ENCODE results near the gene LRCH3. TPM values are rescaled to one million over a fixed set of nuclear protein-coding genes. Genes with fewer than 3 reads are reported as not detected.
"Not testable (repeated sequence)": the region's sequence is repeated elsewhere in the genome, so short reads cannot be mapped to it uniquely, and the experiment has no call there.

Gene LRCH3
- total RNA-seq, 1 experiment from 2014 or later: 39.4 TPM

- TF ChIP-seq CTCF (IDR thresholded peaks at IDR 0.05; ENCODE audit: unreplicated experiment): no peak
- no peaks in the 10 kb centered on the region for H3K27me3 Mint-ChIP-seq (ENCODE audit: unreplicated experiment)
- H3K4me1 Mint-ChIP-seq (ENCODE audit: low read depth, unreplicated experiment): no peaks in the 10 kb centered on the region
- no peak overlapping the region for H3K4me3 Mint-ChIP-seq (ENCODE audit: low read depth, unreplicated experiment)
- peaks cover 3% of the 10 kb centered on the region for H3K9me3 Mint-ChIP-seq (ENCODE audit: low read depth, unreplicated experiment)
- no TSS peak for BruUV-seq (replicated peaks)
- DNase-seq: no peak
- intact Hi-C loops (cut with micrococcal nuclease; ENCODE audit: unreplicated experiment): no loop called here
- no peaks in the 10 kb centered on the region for H3K36me3 Mint-ChIP-seq (ENCODE audit: insufficient read depth, unreplicated experiment)
- CTCF ChIA-PET: no interaction called here
- no peak overlapping the region for H3K27ac Mint-ChIP-seq (ENCODE audit: unreplicated experiment)
These were observed 116.1 kb downstream of the LRCH3 start for GRCh38 chr3:197907196-197907595.

- DNase-seq; BruUV-seq (replicated peaks); H3K36me3 Mint-ChIP-seq (ENCODE audit: insufficient read depth, unreplicated experiment); intact Hi-C loops (cut with micrococcal nuclease; ENCODE audit: unreplicated experiment); H3K27me3 Mint-ChIP-seq (ENCODE audit: unreplicated experiment); CTCF ChIA-PET; H3K4me3 Mint-ChIP-seq (ENCODE audit: low read depth, unreplicated experiment); H3K4me1 Mint-ChIP-seq (ENCODE audit: low read depth, unreplicated experiment); H3K27ac Mint-ChIP-seq (ENCODE audit: unreplicated experiment); H3K9me3 Mint-ChIP-seq (ENCODE audit: low read depth, unreplicated experiment): not testable (repeated sequence)
These were observed 117.5 kb downstream of the LRCH3 start for GRCh38 chr3:197908550-197908949.

- no TSS peak for BruUV-seq (replicated peaks)
- intact Hi-C loops (cut with micrococcal nuclease; ENCODE audit: unreplicated experiment): no loop called here
These were observed 118.1 kb downstream of the LRCH3 start for GRCh38 chr3:197908957-197909701.

GRCh38 chr3:197912741-197913476, 121.9 kb downstream of the LRCH3 start:
- Mint-ChIP-seq H3K4me3 (ENCODE audit: low read depth, unreplicated experiment) (no peak overlapping the region), H3K36me3 (ENCODE audit: insufficient read depth, unreplicated experiment) (no peaks in the 10 kb centered on the region), H3K27ac (ENCODE audit: unreplicated experiment) (no peak overlapping the region), H3K9me3 (ENCODE audit: low read depth, unreplicated experiment) (peaks cover 3% of the 10 kb centered on the region), H3K4me1 (ENCODE audit: low read depth, unreplicated experiment) (no peaks in the 10 kb centered on the region), H3K27me3 (ENCODE audit: unreplicated experiment) (no peaks in the 10 kb centered on the region)
- no peak for DNase-seq
- no peak for TF ChIP-seq CTCF (IDR thresholded peaks at IDR 0.05; ENCODE audit: unreplicated experiment)
- BruUV-seq (replicated peaks): no TSS peak
- CTCF ChIA-PET: no interaction called here
- intact Hi-C loops (cut with micrococcal nuclease; ENCODE audit: unreplicated experiment): no loop called here

More at GRCh38 chr3:197908957-197909701, 118.1 kb downstream of the LRCH3 start:
- H3K36me3 Mint-ChIP-seq (ENCODE audit: insufficient read depth, unreplicated experiment): no peaks in the 10 kb centered on the region
- H3K27me3 Mint-ChIP-seq (ENCODE audit: unreplicated experiment): no peaks in the 10 kb centered on the region
- no peak overlapping the region for H3K27ac Mint-ChIP-seq (ENCODE audit: unreplicated experiment)
- H3K4me1 Mint-ChIP-seq (ENCODE audit: low read depth, unreplicated experiment): no peaks in the 10 kb centered on the region
- TF ChIP-seq CTCF (IDR thresholded peaks at IDR 0.05; ENCODE audit: unreplicated experiment): no peak
- CTCF ChIA-PET: no interaction called here
- DNase-seq: no peak
- no peak overlapping the region for H3K4me3 Mint-ChIP-seq (ENCODE audit: low read depth, unreplicated experiment)
- no peaks in the 10 kb centered on the region for H3K9me3 Mint-ChIP-seq (ENCODE audit: low read depth, unreplicated experiment)

All from Calu3 (cell line).